ENCODE data around the gene SST.
"Not testable (repeated sequence)": the region's sequence is repeated elsewhere in the genome, so short reads cannot be mapped to it uniquely, and the experiment has no call there.

GRCh38 chr3:187645379-187645778, 24.8 kb downstream of the SST start:
- not testable (repeated sequence) for TF ChIP-seq POLR2A, CTCF (IDR thresholded peaks at IDR 0.05)
